SK-N-MC (cell line): ENCODE results near the gene LIPA.

ENCODE experiments used
- EZH2 ChIP-seq: fragments of 200-600 bp; sonication (generic); IDR thresholded peaks from one replicate; pipeline ENCODE4 v1.6.1; 2017; ENCODE audit warnings: antibody characterized with exemption
- POLR2AphosphoS5 ChIP-seq: IDR thresholded peaks from 2 replicates; pipeline ENCODE4 v1.6.1; 2012; ENCODE audit warnings: mild to moderate bottlenecking, low read depth, low read length, borderline replicate concordance

GRCh38 chr10:89278900-89279392 is 27.4 kb upstream of the LIPA start:
- TF ChIP-seq EZH2 (no peak), POLR2AphosphoS5 (no peak)
